GM12873 (cell line): ENCODE measurements around the gene DIMT1.

Experiments
- TF ChIP-seq, protein P1 (sequence below): IDR thresholded peaks from 2 replicates; pipeline ENCODE4 v1.5.1; 2012; ENCODE audit warnings: low read depth, mild to moderate bottlenecking, moderate library complexity, low read length, control low read depth; ENCODE audit not compliant: insufficient read depth; ENCODE audit errors: missing control alignments

Gene DIMT1

DNA sequence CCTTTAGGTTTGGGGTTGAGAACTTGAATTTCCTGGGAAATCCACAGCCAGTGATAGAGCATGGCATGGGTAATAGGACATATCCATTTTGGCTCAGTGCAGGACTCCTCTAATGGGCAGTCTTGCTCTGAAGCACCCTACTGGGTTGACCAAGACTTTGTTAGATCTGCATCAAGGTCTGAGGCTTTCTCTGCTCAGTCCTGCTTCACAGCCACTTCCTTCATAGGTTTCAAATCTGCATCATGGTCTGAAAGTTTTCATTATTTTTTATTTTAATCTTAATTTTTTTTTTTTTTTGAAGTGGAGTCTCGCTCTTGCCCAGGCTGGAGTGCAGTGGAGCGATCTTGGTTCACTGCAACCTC is 61.2 kb downstream of the DIMT1 start:
- TF ChIP-seq, protein P1, sequence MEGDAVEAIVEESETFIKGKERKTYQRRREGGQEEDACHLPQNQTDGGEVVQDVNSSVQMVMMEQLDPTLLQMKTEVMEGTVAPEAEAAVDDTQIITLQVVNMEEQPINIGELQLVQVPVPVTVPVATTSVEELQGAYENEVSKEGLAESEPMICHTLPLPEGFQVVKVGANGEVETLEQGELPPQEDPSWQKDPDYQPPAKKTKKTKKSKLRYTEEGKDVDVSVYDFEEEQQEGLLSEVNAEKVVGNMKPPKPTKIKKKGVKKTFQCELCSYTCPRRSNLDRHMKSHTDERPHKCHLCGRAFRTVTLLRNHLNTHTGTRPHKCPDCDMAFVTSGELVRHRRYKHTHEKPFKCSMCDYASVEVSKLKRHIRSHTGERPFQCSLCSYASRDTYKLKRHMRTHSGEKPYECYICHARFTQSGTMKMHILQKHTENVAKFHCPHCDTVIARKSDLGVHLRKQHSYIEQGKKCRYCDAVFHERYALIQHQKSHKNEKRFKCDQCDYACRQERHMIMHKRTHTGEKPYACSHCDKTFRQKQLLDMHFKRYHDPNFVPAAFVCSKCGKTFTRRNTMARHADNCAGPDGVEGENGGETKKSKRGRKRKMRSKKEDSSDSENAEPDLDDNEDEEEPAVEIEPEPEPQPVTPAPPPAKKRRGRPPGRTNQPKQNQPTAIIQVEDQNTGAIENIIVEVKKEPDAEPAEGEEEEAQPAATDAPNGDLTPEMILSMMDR: no peak

DNA sequence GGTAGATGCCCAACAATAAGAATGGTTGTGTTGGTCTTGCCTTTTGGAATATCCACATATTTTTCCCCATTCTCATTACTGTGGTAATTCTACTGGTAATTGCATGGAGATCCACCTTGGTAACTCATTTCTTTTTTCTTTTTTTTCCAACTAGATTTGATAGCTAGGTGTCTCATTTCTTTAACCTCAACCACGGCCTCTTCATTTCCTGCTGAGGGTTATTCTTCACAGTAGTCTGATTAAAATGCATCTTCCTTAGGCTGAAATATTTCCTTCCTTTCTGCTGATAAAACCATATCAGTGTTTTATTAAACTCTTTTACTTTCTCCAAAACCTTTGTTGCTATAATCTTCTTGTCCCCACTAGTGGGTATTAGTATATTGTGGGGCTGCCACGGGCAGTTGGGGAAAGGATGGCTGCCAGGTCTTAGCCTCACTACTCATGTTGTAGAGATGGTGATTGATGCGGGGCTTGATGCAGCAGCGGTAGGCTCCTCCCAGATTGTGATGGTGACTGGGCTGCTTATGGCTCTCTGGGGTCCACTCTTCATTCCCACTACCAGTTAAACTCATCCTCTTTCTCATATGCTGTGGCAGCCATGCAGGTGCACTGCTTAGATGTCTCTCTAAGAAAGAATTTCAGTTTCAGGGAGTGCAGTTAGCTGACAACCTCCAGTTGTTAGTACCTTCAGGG is 61.8 kb downstream of the DIMT1 start:
- TF ChIP-seq, protein P1: no peak

DNA sequence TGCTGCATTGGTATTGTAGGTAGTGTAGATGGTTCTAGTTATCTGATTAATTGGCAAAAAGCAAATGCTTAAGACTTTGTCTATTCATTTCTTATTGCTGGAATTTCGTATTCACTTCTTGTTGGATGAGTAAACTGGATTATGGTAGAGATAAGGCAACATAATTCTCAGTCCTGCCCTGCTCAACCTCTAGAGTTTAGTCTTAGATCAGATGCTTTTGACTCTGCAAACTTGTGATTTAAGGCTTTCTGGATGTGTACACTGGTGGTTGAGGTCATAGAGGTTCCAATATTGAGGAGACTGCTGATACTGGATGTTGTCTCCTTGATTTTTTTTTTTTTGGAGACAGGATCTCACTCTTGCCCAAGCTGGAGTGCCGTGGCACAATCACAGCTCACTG is 62.7 kb downstream of the DIMT1 start:
- TF ChIP-seq, protein P1: no peak

DNA sequence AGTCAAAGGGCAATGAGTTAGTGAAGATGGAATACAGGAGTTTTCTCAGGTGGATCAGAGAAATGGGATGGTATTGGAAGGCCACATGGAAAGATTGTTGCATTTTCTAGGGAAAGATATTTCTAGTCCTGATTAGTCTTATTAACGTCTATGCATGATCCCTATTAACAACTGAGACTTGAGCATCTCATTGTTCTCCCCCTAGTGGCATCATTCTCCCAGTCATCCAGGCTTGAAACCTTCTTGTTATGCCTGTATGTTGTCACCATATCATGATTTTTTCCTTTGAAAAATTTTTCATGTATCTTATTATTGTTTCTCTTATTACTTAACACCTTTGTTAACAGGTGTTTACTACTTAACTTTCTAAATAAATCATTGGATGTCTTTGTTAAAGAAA is 63.3 kb downstream of the DIMT1 start:
- TF ChIP-seq, protein P1: peak; percentile 44
